Embryonic facial prominence (tissue), 1 donor: ENCODE results near the gene CD302.
"Not testable (repeated sequence)": the region's sequence is repeated elsewhere in the genome, so short reads cannot be mapped to it uniquely, and the experiment has no call there.

Experiments used
- DNase-seq: peaks from one replicate; pipeline ENCODE4 v3.0.0-alpha.2; 2016; ENCODE audit errors: extremely low spot score

Gene CD302

GRCh38 chr2:159793326-159793725, 4.7 kb downstream of the CD302 start:
- DNase-seq, result no peak

DNA sequence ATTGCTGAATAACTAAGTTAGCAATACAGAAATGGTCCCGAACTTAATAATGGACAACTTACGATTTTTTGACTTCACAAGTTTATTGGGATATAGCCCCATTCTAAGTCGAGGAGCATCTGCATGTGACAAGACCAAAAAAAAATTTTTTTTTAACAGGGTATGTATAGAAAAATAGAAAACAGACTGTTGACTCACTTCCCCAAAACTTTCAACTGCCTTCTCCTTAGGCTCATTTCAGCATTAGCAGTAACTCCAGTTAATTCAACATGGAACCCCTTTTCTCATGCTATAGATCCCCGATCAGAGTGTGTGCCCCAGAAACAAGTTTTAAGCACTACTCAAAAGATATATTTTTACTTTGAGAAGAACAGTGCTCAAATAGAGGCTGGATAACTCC, 5.4 kb downstream of the CD302 start:
- no peak for DNase-seq

DNA sequence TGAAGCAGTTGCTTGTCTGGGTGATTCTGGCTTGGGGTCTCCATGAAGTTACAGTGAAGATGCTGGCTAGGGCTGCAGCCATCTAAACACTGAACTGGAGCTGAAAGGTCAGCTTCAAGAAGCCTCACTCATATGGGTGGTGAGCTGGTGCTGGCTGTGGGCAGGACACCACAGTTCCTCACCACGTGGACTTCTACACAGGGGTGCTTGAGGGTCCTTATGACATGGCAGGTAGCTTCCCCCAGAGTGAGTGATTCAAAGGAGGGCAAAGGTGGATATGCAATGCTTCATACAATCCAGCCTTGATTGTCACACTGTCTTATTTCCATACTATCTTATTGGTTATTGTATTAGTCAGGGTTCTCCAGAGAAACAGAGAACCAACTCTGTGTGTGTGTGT, 6.0 kb downstream of the CD302 start:
- no peak for DNase-seq

DNA sequence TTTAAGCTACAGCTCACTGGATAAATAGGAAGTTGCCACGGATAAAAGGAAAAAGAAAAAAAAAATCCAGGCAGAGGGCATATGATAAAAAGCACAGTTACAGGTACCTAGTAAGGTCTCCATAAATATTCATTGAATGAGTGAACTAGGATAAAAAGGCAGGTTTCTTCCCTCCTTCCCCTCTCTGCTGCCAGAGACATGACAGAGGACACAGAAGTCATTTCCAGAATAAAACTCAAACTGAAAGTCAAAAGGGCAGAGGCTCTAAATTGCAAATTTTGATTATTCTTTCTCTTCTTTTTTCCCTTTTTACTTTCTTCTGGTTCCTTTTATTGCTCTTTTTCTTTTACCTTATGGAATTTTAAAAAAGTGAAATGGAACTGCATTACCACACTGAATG, 7.7 kb downstream of the CD302 start:
- no peak for DNase-seq

- no peak for DNase-seq
These were observed 9.8 kb downstream of the CD302 start for GRCh38 chr2:159788253-159788652.

DNA sequence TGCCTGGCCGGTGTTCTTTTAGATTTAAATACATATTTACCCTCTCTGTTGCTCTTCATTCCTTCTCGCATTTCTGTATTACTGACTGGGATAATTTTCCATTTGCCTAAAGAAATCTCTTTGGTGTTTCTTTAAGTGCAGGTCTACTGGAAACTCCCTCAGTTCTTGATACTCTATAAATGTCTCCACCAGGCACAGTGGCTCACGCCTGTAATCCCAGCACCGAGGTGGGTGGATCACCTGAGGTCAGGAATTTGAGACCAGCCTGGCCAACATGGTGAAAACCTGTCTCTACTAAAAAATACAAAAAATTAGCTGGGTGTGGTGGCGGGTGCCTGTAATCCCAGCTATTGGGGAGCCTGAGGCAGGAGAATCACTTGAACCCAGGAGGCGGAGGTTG, 10.4 kb downstream of the CD302 start:
- DNase-seq, result not testable (repeated sequence)

DNA sequence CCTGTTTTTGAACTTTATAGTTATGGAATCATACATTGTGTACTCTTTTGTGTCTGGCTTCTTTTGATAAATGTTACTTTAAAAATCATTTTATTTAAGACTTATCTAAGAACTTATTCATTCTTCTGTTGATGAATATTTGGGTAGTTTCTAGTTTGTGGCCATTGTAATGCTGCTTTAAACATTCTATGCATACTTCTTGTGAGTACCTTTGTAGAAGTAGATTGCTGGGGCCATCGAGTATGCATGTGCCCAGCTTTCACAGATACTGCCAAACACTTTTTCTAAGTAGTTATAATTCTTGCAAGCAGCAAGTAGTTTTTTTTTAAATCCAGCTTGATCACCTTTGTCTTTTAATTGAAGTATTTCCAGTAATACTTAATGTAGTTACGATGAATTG, 11.1 kb downstream of the CD302 start:
- no peak for DNase-seq

DNA sequence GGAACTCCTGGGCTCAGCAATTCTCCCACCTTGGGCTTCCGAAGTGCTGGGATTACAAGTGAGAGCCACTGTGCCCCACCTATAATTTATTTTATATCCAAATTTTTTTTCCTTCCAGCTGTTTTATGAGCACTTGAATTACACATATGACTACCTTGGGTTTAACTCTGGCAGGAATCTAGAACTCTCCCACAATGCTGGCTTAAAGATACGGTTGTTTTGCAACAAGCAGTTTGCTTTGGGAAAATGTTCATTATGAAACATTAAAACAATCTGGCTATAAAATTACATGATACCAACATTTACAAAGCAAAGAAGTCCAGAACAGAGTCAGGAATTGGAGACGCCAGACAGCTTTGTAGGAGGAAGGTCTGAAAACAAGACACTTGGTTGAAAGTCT, 12.8 kb downstream of the CD302 start:
- DNase-seq, result no peak

DNA sequence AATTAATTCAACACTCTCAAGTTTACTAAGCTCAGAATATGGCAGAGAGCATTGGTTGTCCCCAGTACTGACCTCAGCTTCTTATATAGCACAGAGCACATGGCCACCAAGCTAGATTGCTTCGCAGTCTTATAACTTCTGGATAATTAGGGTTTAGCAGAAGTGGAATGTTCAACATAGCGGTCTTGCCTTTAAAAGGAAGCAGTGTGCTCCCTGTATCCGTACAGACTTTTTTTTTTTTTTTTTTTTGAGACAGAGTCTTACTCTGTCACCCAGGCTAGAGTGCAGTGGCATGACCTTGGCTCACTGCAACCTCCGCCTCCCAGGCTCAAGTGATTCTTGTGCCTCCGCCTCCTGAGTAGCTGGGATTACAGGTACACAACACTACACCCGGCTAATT, 13.3 kb downstream of the CD302 start:
- not testable (repeated sequence) for DNase-seq

DNA sequence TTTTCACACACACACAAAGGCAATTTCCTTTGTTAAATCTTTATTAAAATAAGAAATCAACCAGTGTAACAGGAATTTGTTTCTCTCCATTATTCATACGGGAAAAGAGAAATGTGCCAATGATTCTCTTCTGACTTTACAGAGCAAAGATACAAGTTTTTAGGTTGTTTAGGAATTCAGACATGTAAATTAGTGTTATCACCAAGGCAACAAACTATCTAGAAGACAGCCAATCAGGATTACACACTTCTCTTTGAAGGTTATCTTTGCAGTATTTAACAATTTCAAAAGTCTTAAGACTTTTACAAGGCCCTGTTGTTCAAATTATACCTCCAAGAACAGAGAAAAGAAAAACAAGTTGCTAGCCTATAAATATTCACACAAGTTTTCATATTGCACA, 14.5 kb downstream of the CD302 start:
- no peak for DNase-seq

- DNase-seq, result no peak
These were observed 21.7 kb downstream of the CD302 start for GRCh38 chr2:159776321-159776720.

DNA sequence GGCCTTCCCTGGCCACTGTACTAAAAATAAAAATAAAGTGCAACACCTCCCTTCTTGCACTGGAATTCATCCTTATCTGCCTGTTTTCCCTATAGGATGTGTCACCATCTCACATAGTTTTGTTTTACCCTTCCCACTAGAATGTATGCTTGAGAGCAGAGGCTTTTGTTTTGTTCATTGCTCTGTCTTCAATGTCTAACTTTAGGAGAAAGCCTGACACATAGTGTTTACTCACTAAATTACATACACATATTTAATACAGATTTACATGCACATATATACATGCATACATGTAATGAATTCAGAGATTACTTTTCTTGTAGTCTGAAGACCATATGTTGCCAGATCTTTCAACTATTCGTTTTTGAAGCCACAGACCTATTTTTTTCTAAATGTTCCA, 23.0 kb downstream of the CD302 start:
- DNase-seq, result no peak

GRCh38 chr2:159774370-159774990, 23.5 kb downstream of the CD302 start:
- DNase-seq, result no peak

DNA sequence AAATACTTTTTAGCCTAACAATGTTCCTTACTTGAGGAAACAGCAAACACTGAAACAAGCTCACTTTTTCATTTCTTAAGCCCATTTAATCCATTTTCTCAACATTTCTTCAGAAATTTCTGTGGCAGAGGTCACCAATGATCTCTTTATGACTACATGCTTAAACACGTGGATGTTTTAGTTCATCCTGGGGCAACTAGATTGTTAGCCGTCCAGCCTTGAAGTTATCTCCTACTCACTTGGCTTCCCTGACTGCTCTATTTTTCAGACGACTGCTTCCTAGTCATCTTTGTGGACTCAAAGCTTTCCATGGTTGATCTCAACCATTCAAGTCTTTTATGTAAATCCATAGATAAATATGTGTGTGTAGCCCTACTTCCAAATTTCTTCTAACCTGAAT, 24.1 kb downstream of the CD302 start:
- no peak for DNase-seq

- no peak for DNase-seq
These were observed 24.6 kb downstream of the CD302 start for GRCh38 chr2:159773426-159773825.

- no peak for DNase-seq
These were observed 28.9 kb downstream of the CD302 start for GRCh38 chr2:159769147-159769546.

- no peak for DNase-seq
These were observed 35.9 kb downstream of the CD302 start for GRCh38 chr2:159762075-159762474.

DNA sequence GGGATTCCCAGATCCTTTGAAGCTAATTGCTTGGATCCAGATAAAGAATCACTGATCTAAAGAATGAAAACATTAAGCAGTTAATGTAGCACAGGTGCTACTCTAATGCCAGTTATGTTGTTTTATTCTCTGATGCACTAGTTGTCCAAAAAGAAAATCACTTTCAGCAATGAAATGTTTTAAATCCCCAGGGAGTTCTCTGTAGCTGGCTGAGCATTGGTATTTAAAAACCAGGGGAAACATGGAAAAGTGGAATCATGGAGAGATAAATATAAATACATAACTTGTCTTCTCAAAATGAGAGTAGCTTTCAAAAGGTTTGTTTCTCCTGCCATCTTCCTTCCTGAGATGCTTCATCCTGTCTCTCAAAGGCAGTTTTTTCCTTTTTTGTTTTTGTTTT, 37.7 kb downstream of the CD302 start:
- no peak for DNase-seq

DNA sequence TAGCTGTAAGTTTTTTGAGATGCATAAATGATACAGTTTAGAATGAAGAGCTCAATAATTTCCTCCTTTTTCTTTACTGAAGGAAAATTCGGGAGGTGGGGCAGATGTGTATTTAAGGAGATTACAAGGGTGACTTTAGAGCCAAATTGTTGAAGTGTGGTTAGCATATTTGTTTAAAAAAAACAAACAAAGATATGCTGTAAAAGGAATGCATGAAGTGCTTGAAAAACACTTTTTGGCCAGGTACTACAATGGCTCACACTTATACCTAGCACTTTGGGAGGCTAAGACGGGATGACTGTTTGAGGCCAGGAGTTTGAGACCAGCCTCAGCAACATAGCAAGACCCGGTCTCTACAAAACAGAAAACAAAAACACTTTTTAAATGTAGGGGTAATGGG, 38.4 kb downstream of the CD302 start:
- DNase-seq, result no peak

GRCh38 chr2:159758686-159759085, 39.3 kb downstream of the CD302 start:
- DNase-seq, result no peak

- DNase-seq, result no peak
These were observed 39.8 kb downstream of the CD302 start for GRCh38 chr2:159758239-159758638.

DNA sequence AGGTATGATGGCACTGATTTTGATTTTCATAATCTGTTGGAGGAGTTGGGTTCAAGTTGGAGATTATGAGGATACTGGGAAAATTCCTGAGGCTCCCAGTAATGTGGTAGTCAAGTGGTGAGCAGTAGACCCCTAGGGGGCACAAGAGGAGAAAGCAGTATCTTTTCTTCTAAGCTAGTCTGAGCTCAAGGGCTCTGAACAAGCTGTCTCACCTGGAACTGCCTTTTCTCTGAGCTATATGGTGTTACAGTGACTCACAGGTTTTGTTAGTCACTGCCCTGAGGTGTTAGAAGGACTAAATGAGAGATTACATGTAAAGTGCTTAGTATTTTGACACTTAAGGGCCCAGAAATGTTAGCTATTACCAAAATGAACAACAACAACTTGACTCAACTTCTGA, 42.2 kb downstream of the CD302 start:
- no peak for DNase-seq

DNA sequence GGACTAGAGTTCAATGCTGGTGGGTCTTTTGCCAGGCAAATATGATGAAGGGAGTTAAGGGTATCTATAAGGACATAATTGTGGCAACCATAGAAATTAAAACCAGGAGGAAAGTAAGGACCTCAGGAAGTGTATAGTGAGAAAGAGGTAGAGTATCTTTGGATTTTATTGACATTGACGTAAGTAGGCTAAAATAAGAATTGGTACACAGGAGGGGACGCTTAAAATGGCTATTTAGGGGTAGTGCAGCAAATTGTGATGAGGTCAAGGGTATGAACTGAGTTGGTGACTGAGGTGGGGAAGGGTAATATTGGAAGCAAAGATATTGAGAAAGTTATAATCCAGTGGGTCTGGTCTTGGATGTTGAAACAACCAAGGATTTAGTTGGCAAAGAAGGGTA, 43.0 kb downstream of the CD302 start:
- no peak for DNase-seq

- DNase-seq, result no peak
These were observed 44.2 kb downstream of the CD302 start for GRCh38 chr2:159753797-159754196.

DNA sequence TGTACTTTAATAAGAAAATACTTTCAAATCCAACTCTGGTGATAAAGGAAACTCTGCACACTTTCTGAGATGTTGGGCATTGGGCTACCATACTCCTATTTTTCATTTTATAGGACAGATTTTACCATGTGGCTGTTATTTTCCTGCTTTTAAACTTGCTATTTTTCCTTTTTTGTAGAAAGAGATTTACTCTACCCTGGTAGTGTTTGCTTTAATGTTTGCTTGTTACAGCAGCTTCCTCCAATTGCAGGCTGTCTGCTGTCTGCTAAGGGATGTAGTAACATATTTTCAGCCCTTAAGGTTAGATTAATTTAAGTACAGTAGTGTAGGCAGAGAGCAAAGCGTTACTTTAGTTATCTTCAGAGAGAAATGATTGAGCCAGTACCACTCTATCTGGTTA, 47.1 kb downstream of the CD302 start:
- no peak for DNase-seq
